GM18951 (cell line): ENCODE measurements around the gene PCNT.
A peak's percentile ranks its signal among the peaks of the same experiment; 100 is the strongest.

Source experiments
- POLR2A ChIP-seq: IDR thresholded peaks from 4 replicates; pipeline ENCODE4 v1.6.1; 2011; ENCODE audit warnings: mild to moderate bottlenecking; ENCODE audit not compliant: insufficient read length, insufficient read depth; ENCODE audit errors: extremely low read depth
- in situ Hi-C: fragments of 300-500 bp; cut with MboI; formaldehyde crosslinking; loops from one replicate; pipeline ENCODE4 v1.12.0; 2022; ENCODE audit warnings: low sequenced_read_pairs, mixed read lengths, inconsistent platforms; ENCODE audit not compliant: unreplicated experiment

The PCNT gene

GRCh38 chr21:46323710-46324389, at the start of gene PCNT, which contains the start of gene C21orf58:
TSS of gene PCNT (plus strand) at chr21:46324156. CDS start at chr21:46324229, 73 bp downstream.
TSS of gene C21orf58 (minus strand) at chr21:46323870. CDS start at chr21:46322738, 1,132 bp downstream.
- TF ChIP-seq POLR2A, result peak; percentile 85
- in situ Hi-C loops, result no loop called here

GRCh38 chr21:46274797-46275390, 49.1 kb upstream of the PCNT start:
- in situ Hi-C loops, result no loop called here
- TF ChIP-seq POLR2A, result no peak

GRCh38 chr21:46284077-46284644, 39.8 kb upstream of the PCNT start:
- in situ Hi-C loops, result no loop called here
- no peak for TF ChIP-seq POLR2A

- in situ Hi-C loops, result no loop called here
- no peak for TF ChIP-seq POLR2A
These were observed 39.2 kb upstream of the PCNT start for GRCh38 chr21:46284733-46285132.

GRCh38 chr21:46285206-46285661, 38.7 kb upstream of the PCNT start, which contains the start of gene MCM3AP:
TSS of gene MCM3AP (minus strand) at chr21:46285611. CDS start at chr21:46285286, 325 bp downstream.
- in situ Hi-C loops, result no loop called here
- no peak for TF ChIP-seq POLR2A

- TF ChIP-seq POLR2A, result peak; percentile 88
- in situ Hi-C loops, result no loop called here
These were observed 38.0 kb upstream of the PCNT start, which contains the start of gene YBEY for GRCh38 chr21:46285761-46286647. TSS of gene YBEY (plus strand) at chr21:46286342. CDS start at chr21:46286914, 572 bp downstream.

- no peak for TF ChIP-seq POLR2A
- in situ Hi-C loops, result no loop called here
These were observed 37.3 kb upstream of the PCNT start for GRCh38 chr21:46286648-46287002.

- no peak for TF ChIP-seq POLR2A
- in situ Hi-C loops, result no loop called here
These were observed 36.4 kb upstream of the PCNT start for GRCh38 chr21:46287541-46287940.

GRCh38 chr21:46289655-46290179, 34.2 kb upstream of the PCNT start:
- in situ Hi-C loops, result no loop called here
- TF ChIP-seq POLR2A, result no peak

- in situ Hi-C loops, result no loop called here
- TF ChIP-seq POLR2A, result no peak
These were observed 32.4 kb upstream of the PCNT start for GRCh38 chr21:46291561-46291960.

GRCh38 chr21:46294647-46295176, 29.2 kb upstream of the PCNT start:
- in situ Hi-C loops, result no loop called here
- no peak for TF ChIP-seq POLR2A

GRCh38 chr21:46295177-46295770, 28.7 kb upstream of the PCNT start:
- no peak for TF ChIP-seq POLR2A

More at GRCh38 chr21:46295177-46295770, 28.7 kb upstream of the PCNT start:
- in situ Hi-C loops, result no loop called here
